NCI-H146 treated with DMSO at 0.1 percent for 48 hours (cell line): ENCODE measurements around the gene HCFC1R1.
A peak's percentile ranks its signal among the peaks of the same experiment; 100 is the strongest.

Experiments used
- DNase-seq: peaks from one replicate; lab custom pipeline; 2025; ENCODE audit not compliant: unreplicated experiment; lab: John Stamatoyannopoulos, UW

HCFC1R1 gene

GRCh38 chr16:3003582-3004270 lies 20.0 kb downstream of the HCFC1R1 start:
- peak; percentile 97 for DNase-seq

- no peak for DNase-seq
Measured at GRCh38 chr16:3001316-3001715, 22.4 kb downstream of the HCFC1R1 start.

DNA sequence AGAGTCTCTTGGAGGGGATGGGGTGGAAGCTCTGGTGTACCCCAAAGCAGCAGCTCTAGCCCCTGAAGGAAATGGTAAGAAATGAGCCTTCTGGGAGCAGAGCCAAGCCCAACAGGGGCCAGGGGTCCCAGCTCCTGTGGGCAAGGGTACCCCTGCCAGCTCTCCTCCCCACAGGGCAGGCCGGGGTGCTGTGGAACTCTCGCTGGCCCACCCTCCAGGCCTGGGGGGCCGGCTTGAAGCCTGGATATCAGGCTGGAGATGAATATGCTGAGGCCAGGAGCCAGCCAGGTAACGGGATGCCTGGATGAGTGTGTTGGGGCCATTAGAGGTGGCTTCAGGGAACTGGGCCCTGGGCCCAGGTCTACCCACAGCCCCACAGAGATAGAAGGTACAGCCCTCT lies 23.2 kb downstream of the HCFC1R1 start:
- DNase-seq = no peak

GRCh38 chr16:2999929-3000328 lies 23.8 kb downstream of the HCFC1R1 start:
- DNase-seq = no peak

- no peak for DNase-seq
Measured at GRCh38 chr16:2996298-2996697, 27.4 kb downstream of the HCFC1R1 start.

DNA sequence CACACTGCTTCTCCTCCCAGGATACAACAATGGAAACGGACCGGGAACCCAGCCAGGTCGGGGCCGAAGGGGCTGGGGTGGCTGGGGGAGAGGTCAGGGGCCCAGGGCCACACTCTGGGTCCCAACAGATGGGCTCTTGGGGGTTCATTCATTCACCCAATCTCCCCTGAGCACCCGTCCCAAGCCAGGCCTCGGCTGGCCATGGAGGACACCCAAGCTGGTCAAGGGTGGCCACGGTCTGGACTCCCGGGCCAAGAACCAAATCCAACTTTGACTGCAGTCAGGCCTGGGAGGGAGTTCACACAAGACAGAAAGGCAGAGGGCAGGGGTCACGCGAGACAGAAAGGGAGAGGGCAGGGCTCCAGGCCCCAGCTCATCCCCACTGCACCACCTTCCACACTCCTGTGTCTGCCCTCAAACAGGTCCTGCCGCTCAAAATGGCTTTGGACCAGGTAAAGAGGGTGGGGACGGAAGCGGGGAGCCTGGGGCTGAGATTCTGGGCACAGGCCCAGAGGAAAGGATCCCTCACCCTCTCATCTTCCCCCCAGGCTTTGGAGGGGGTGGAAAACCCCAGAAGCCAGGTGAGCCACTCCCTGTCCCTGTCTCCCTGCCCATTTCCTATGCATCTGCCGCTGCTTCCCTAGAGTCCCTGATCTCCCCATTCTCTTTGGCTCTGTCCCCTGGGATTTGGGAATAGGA lies 31.2 kb downstream of the HCFC1R1 start:
- no peak for DNase-seq

GRCh38 chr16:2991566-2992261 lies 32.0 kb downstream of the HCFC1R1 start:
- DNase-seq = no peak

DNA sequence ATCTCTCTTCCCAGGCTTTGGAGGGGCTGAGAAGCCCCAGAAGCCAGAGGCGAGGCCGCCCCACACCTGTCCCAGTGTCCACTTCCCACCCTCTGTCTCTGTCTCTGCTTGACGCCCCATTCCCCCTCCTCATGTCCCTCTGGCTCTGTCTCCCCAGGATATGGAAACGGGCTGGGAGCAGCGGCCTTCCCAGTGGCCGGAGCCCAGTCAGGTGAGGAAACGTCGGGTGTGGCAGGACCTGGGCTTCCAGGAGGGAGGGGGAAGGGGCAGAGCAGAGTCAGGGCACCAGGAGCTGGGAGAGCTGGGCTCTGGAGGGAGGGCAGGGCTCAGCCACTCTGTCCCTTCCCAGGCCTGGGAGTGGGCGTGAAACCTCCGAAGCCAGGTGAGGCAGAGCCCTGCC lies 32.9 kb downstream of the HCFC1R1 start:
- DNase-seq = no peak

DNA sequence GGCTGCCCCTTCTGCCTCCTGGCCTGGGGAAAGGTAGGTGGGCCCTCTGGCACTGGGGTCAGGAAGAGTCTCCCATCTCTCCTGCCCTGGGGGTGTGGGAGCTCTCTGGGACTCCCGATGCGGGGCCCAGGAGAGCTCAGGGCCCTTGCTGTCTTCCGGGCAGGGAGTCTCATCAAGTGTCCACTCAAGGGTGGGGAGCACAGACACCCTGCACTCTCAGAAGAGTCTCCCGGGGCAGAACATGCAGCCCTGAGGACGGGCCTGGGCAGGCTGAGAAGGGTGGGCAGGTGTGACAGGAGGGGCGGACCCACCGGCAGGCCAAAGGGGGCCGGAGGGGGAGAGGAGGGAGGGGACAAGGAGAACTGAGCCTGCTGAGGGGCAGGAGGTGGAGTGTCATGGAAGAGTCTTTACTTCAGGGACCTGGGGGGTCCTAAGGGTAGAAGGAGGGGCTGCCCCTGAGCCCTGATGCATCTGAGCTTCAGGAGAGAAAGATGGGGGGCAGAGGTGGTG lies 35.1 kb downstream of the HCFC1R1 start:
- no peak for DNase-seq

- DNase-seq = no peak
Measured at GRCh38 chr16:2987833-2988232, 35.9 kb downstream of the HCFC1R1 start.

- DNase-seq = no peak
Measured at GRCh38 chr16:2987286-2987685, 36.5 kb downstream of the HCFC1R1 start.

DNA sequence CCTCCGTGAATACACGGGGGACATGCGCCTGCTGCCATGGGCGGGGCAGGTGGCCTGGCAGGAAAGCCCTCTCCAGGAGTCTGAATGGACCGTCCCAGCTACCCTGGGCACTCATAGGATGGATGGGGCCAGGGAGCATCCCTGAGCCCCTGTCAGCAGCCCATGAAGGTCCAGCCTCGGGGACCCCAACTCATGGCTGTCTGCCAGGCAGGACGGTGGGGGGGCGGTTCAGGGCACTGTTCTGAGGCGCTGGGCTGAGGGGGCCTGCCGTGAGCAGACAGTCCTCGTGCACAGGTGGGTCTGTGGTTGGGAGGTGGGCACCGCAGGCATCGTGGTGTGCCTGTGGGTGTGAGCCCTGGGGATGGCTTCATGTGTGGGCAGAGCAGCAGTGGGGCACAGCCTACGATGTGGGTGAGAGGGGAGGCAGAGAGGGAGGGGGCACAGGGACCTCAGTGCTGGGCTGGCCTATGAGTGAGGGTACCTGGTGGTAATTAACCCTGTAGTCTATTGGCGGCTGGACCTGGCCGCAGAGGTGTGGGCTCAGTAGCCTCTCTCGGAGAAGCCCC lies 37.0 kb downstream of the HCFC1R1 start:
- no peak for DNase-seq

- DNase-seq = no peak
Measured at GRCh38 chr16:2985893-2986355, 37.8 kb downstream of the HCFC1R1 start.

DNA sequence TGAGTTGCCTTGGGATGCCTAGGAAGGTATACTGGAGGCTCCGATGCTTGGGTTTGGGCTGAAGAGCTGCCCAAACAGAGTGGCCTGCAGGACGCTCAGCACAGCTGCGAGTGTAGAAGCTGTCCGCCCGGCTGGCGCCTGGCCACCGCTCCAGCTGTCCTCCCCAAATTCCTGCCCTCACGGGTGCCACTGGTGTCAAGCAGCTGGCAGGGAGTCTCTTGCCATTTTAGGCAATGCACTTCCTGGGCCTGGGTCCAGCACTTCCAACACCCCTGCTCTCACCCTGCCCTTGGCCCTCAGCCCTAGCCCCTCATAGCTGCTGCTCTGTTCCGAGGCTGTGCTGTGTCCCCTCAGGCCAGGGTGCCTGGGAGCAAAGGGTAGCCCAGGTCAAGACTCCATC lies 38.3 kb downstream of the HCFC1R1 start:
- DNase-seq = no peak

GRCh38 chr16:2983706-2984136 lies 40.0 kb downstream of the HCFC1R1 start:
- peak; percentile 72 for DNase-seq

GRCh38 chr16:2982402-2982801 lies 41.3 kb downstream of the HCFC1R1 start:
- no peak for DNase-seq

GRCh38 chr16:2981899-2982250 lies 41.9 kb downstream of the HCFC1R1 start:
- no peak for DNase-seq

GRCh38 chr16:2981177-2981898 lies 42.4 kb downstream of the HCFC1R1 start:
- DNase-seq = no peak

GRCh38 chr16:2980227-2981176 lies 43.2 kb downstream of the HCFC1R1 start, which contains the start of gene PKMYT1:
TSS of gene PKMYT1 (minus strand) at chr16:2980446. CDS start at chr16:2979657, 789 bp downstream.
- peak; percentile 70 for DNase-seq
